HFFc6 (cell line): ENCODE data around the gene GNA14. TPM values are rescaled to one million over a fixed set of nuclear protein-coding genes. Genes with fewer than 3 reads are reported as not detected.

Experiments
- DNase-seq: peaks from one replicate; pipeline ENCODE4 v3.0.0-alpha.2; 2018
- H3K27ac Mint-ChIP-seq: 2 replicates; pipeline ENCODE4 v1.8.0; 2020; ENCODE audit warnings: mild to moderate bottlenecking, mixed read lengths
- H3K27me3 Mint-ChIP-seq: 2 replicates; pipeline ENCODE4 v1.8.0; 2021; ENCODE audit warnings: mild to moderate bottlenecking, moderate library complexity, mixed read lengths; ENCODE audit not compliant: insufficient read depth
- H3K36me3 Mint-ChIP-seq: 2 replicates; pipeline ENCODE4 v1.8.0; 2021; ENCODE audit warnings: low read depth, mixed read lengths
- H3K4me1 Mint-ChIP-seq: 2 replicates; pipeline ENCODE4 v1.8.0; 2020; ENCODE audit warnings: low read depth, mixed read lengths
- H3K4me3 Mint-ChIP-seq: 2 replicates; pipeline ENCODE4 v1.8.0; 2020; ENCODE audit warnings: mild to moderate bottlenecking, moderate library complexity, mixed read lengths
- H3K9me3 Mint-ChIP-seq: 2 replicates; pipeline ENCODE4 v1.8.0; 2020; ENCODE audit warnings: mild to moderate bottlenecking, mixed read lengths
- CTCF ChIP-seq: fragments of 200-600 bp; sonication (generic); IDR thresholded peaks from 2 replicates; pipeline ENCODE4 v1.5.0; 2021; ENCODE audit warnings: antibody characterized with exemption, mild to moderate bottlenecking
- total RNA-seq, 6 experiments: library from RNA; stranded (reverse); fragmentation: NEBNext Ultra II Directional; extraction: Animal tissue kit (Norgen Biotek cat#: 25700); gene quantifications; 2 replicates in 1 of 6; 3 replicates in 5 of 6; pipeline ENCODE4 v1.2.3, GENCODE V29; 2021

The GNA14 gene
- total RNA-seq, 6 experiments from 2014 or later, result not detected

GRCh38 chr9:77556396-77556795 is 91.7 kb downstream of the GNA14 start:
- DNase-seq, result no peak
- Mint-ChIP-seq H3K27me3 (no peaks in the 10 kb centered on the region; the same call in none of the 2 replicates), H3K36me3 (no peaks in the 10 kb centered on the region), H3K4me3 (no peak overlapping the region), H3K9me3 (no peaks in the 10 kb centered on the region), H3K27ac (no peak overlapping the region), H3K4me1 (no peaks in the 10 kb centered on the region)
- no peak for TF ChIP-seq CTCF

- Mint-ChIP-seq H3K36me3 (no peaks in the 10 kb centered on the region), H3K27me3 (peaks cover under 1% of the 10 kb centered on the region), H3K9me3 (no peaks in the 10 kb centered on the region), H3K4me1 (no peaks in the 10 kb centered on the region), H3K4me3 (no peak overlapping the region), H3K27ac (no peak overlapping the region)
- no peak for TF ChIP-seq CTCF
- no peak for DNase-seq
Measured at GRCh38 chr9:77554586-77555105, 93.5 kb downstream of the GNA14 start.

GRCh38 chr9:77547106-77547730 is 100.9 kb downstream of the GNA14 start:
- no peak for TF ChIP-seq CTCF
- H3K4me1 Mint-ChIP-seq, result no peaks in the 10 kb centered on the region
- peaks cover 3% of the 10 kb centered on the region; the same call in 1 of the 2 replicates for H3K9me3 Mint-ChIP-seq
- H3K27me3 Mint-ChIP-seq, result peaks cover 4% of the 10 kb centered on the region
- no peak overlapping the region for H3K27ac Mint-ChIP-seq
- no peak for DNase-seq
- no peaks in the 10 kb centered on the region for H3K36me3 Mint-ChIP-seq
- H3K4me3 Mint-ChIP-seq, result no peak overlapping the region

- no peaks in the 10 kb centered on the region for H3K4me1 Mint-ChIP-seq
- no peaks in the 10 kb centered on the region for H3K36me3 Mint-ChIP-seq
- no peak overlapping the region for H3K4me3 Mint-ChIP-seq
- H3K27me3 Mint-ChIP-seq, result peaks cover 4% of the 10 kb centered on the region
- DNase-seq, result no peak
- peaks cover 11% of the 10 kb centered on the region for H3K9me3 Mint-ChIP-seq
- TF ChIP-seq CTCF, result no peak
- no peak overlapping the region for H3K27ac Mint-ChIP-seq
Measured at GRCh38 chr9:77546376-77546950, 101.7 kb downstream of the GNA14 start.

GRCh38 chr9:77544546-77544945 is 103.6 kb downstream of the GNA14 start:
- DNase-seq, result no peak
- Mint-ChIP-seq H3K9me3 (peaks cover 23% of the 10 kb centered on the region), H3K36me3 (peaks cover 8% of the 10 kb centered on the region; the same call in 1 of the 2 replicates), H3K27ac (no peak overlapping the region), H3K4me3 (no peak overlapping the region), H3K27me3 (peaks cover 2% of the 10 kb centered on the region), H3K4me1 (no peaks in the 10 kb centered on the region)
- TF ChIP-seq CTCF, result no peak
